Measurements from ENCODE around the gene SLCO2A1.

SLCO2A1 gene

DNA sequence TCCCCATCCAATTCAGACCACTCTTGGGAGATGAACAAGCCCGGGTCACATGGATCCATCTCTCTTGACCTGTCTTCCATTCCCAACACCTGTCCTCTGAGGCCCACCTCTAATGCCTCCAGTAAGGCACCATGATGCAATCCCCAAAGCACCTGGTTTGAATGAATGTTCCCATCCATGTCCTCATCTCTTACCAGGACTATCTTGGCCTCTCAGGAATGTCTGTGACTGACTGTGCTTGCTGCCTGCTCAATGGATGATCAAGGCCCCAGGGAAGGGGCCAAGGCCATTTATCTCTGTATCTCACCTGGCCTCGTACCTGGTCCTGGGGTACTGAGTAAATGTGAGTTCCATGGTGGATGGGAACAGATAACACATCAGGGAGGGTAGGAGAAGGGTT is 49.7 kb downstream of the SLCO2A1 start:
- H3K4me3 ChIP-seq (ENCODE audit: low read length) = no peak overlapping the region
- no peak for TF ChIP-seq ZNF274 (IDR thresholded peaks at IDR 0.05; ENCODE audit: low read depth, low read length)

- H3K4me3 ChIP-seq (ENCODE audit: low read length) = no peak overlapping the region
- TF ChIP-seq ZNF274 (IDR thresholded peaks at IDR 0.05; ENCODE audit: low read depth, low read length) = no peak
These were observed 50.2 kb downstream of the SLCO2A1 start for GRCh38 chr3:133979553-133979952.

DNA sequence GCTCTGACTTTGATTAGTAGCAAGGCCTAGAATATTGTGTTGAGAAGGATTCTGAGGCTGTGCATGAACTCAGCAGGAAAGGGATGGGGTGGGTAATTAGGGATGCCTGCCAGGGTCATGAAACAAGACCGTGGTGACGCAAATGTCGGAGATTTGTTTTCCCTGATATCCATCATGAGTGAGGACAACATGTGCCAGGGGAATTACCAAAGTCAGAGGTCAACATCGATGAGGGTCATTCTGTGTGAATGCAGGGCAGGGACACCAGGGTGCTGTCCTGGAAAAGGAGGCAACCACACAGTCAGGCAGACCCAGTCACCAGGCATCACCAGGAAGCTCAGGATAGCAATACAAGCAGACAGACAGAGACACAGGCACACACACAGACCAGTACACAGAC is 52.2 kb downstream of the SLCO2A1 start:
- H3K4me3 ChIP-seq (ENCODE audit: low read length) = no peak overlapping the region
- TF ChIP-seq ZNF274 (IDR thresholded peaks at IDR 0.05; ENCODE audit: low read depth, low read length) = no peak

DNA sequence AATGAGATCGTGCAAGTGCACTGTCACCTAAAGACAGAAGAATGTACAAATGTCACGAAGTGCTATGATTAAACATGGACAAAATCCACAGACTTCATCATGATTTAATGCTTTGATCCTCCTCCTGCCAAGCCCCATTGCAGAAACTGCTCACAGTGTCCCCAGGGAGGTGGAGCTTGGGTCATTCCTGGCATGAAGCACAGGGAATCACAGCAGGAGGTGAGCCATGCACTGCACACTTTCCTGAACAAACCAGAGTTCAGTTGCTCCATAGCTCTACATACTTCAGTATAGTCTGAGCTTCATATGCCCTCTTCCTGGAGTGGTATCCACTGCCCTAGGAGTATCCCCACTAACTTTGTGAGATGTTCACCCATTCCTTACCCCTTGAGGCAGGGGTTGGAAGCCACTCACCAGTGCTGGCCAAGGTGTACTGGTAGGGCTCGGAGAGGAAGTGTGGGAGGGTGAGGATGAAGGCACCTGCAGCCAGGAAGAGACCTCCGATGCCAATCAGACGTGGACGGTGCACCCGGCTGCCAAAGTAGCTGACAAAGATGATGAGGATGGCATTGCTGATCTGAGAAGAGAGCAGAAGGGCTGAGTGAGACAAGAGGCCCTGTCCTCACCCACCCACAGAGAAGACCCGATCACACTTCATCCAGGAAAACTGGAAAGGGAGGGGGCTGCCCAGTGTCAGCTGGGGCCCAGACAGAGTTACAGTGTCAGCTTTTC is 56.3 kb downstream of the SLCO2A1 start:
- no peak overlapping the region for H3K4me3 ChIP-seq (ENCODE audit: low read length)
- TF ChIP-seq ZNF274 (IDR thresholded peaks at IDR 0.05; ENCODE audit: low read depth, low read length) = no peak

GRCh38 chr3:133972156-133972555 is 57.6 kb downstream of the SLCO2A1 start:
- TF ChIP-seq ZNF274 (IDR thresholded peaks at IDR 0.05; ENCODE audit: low read depth, low read length) = no peak
- no peak overlapping the region for H3K4me3 ChIP-seq (ENCODE audit: low read length)

- no peak overlapping the region for H3K4me3 ChIP-seq (ENCODE audit: low read length)
- no peak for TF ChIP-seq ZNF274 (IDR thresholded peaks at IDR 0.05; ENCODE audit: low read depth, low read length)
These were observed 58.8 kb downstream of the SLCO2A1 start for GRCh38 chr3:133970916-133971315.

DNA sequence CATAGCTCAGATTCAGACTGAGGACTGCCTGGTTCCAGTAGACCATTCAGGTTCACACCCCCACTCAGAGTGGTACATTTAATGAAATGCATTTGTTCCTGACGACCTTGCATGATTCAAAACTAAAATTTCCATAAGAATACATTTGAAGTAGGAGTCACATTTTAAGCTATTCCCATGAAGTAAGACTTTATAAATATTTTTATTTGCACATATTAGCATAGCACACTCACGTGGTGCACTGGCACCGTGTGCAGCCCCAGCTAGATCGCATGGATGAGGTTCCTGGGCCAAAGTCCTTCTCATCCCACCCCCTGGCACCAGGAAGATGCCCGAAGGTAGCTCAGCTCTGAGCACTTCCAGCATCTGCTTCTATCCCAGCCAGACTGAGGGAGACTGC is 59.4 kb downstream of the SLCO2A1 start:
- H3K4me3 ChIP-seq (ENCODE audit: low read length) = no peak overlapping the region
- TF ChIP-seq ZNF274 (IDR thresholded peaks at IDR 0.05; ENCODE audit: low read depth, low read length) = no peak

DNA sequence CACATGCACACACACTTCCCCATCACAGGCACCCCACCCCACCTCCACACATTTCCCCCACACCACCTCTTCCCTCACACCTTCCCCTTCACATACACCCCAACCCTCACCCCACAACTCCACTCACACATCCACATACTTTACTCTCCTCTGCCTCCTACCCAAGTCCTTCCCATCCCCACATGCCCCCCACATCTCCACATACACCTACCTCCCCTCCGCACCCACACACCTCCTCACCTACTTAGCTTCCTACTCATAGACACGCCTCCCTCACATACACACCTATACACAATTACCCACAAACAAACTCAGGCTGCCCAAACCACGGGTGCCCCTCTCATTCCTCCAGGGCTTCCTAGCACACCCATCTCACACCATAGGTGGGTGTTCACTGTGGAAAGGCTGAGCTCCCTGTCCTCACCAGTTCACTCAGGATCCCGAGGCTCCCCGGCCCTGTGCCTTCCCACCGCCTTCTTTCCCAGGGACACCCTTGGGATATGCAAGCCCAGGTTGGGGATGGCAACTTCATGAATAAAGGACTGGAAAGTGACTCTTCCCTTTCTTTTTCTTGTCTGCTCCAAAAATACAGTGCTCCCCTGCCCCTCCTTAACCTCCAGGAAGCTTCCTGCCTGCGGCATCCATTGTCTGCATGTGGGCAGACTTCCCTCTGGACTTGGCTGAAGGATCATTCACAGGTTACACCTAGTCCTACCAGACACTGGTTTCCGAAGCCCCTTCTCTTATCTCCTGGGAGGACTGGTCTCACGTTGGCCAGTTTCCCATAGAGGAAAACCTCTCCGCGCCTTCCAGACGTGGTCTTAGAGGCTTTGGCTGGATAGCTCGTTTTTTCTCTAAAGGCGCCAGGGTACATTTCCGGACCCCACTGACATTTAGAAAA is 61.5 kb downstream of the SLCO2A1 start:
- no peak overlapping the region for H3K4me3 ChIP-seq (ENCODE audit: low read length)
- no peak for TF ChIP-seq ZNF274 (IDR thresholded peaks at IDR 0.05; ENCODE audit: low read depth, low read length)

- no peak for TF ChIP-seq ZNF274 (IDR thresholded peaks at IDR 0.05; ENCODE audit: low read depth, low read length)
- H3K4me3 ChIP-seq (ENCODE audit: low read length) = no peak overlapping the region
These were observed 62.8 kb downstream of the SLCO2A1 start for GRCh38 chr3:133966954-133967353.

DNA sequence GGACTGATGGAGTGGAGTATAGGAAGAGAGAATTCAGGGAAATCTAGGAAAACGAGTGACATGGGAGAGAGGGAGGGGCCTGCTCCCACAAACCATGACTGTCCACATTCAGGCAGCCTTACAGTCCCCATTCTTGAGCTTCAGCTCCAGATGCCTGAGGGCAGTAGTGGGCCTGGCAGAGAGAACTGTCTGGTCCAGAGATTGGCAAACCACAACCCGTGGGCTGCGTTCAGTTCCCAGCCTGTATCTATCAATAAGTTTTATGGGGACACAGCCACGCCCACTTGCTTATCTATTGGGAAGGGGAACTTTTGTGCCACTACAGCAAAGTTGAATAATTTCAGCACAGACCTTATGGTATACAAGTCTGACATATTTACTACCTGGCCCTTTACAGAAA is 63.8 kb downstream of the SLCO2A1 start:
- no peak for TF ChIP-seq ZNF274 (IDR thresholded peaks at IDR 0.05; ENCODE audit: low read depth, low read length)

DNA sequence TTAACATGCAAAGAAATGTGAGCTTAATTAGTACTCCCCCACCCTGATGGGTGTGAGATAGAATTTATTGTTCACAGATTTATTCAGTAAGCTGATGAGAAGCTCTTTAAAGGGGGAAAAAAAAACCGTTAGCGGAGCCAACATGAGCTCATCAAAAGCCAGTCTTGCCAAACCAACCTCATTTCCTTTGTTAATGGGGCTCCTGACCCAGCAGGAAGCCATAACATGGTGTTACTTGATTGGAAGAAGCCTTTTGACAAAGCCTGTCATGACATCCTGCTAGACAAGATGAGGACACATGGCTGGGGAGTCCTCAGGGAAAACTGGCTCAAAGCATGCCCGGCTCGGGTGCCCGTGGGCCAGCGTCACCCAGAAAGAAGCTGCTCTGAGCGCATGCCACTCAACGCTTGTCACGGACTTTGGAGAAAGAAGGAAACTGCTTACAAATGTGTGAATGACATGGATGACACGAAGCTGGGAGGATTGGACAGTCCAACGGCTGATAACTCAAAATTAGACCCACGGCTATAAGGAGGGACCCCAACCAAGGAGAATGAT is 64.6 kb downstream of the SLCO2A1 start:
- TF ChIP-seq ZNF274 (IDR thresholded peaks at IDR 0.05; ENCODE audit: low read depth, low read length) = no peak

More for the DNA sequence above, 63.8 kb downstream of the SLCO2A1 start:
- no peak overlapping the region for H3K4me3 ChIP-seq (ENCODE audit: low read length)

GRCh38 chr3:133964547-133964946 is 65.2 kb downstream of the SLCO2A1 start:
- no peak for TF ChIP-seq ZNF274 (IDR thresholded peaks at IDR 0.05; ENCODE audit: low read depth, low read length)
- H3K4me3 ChIP-seq (ENCODE audit: low read length) = no peak overlapping the region

More for the DNA sequence above, 64.6 kb downstream of the SLCO2A1 start:
- no peak overlapping the region for H3K4me3 ChIP-seq (ENCODE audit: low read length)

GRCh38 chr3:133963657-133964396 is 65.9 kb downstream of the SLCO2A1 start:
- no peak for TF ChIP-seq ZNF274 (IDR thresholded peaks at IDR 0.05; ENCODE audit: low read depth, low read length)
- no peak overlapping the region for H3K4me3 ChIP-seq (ENCODE audit: low read length)

DNA sequence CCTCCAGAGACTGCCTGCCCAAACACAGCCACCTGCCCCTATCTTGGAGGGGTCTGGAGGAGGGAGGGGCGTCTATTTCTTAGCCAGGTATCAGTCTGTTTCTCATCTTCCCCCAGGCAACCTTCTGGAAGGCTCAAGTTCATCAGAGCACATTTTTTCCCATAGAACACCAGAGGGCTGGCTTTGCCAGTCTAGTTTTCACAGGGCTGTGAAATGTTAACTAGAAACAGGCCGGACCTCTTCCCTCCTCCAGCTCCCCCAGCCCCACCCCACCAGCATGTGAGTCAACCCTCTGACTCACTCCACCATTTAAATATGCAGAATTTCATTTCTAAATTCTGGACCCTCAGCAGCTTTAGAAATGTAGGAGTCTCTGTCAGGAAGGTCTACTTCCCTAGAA is 66.9 kb downstream of the SLCO2A1 start:
- H3K4me3 ChIP-seq (ENCODE audit: low read length) = no peak overlapping the region
- TF ChIP-seq ZNF274 (IDR thresholded peaks at IDR 0.05; ENCODE audit: low read depth, low read length) = no peak
